T-helper 1 cell (primary cell): ENCODE measurements around the gene NIT1.
"Not testable (repeated sequence)": the region's sequence is repeated elsewhere in the genome, so short reads cannot be mapped to it uniquely, and the experiment has no call there.

Source experiments
- DNase-seq, 5 donors: peaks; one replicate each; pipeline ENCODE4 v3.0.0-alpha.2; 2012 to 2020

Gene NIT1

DNA sequence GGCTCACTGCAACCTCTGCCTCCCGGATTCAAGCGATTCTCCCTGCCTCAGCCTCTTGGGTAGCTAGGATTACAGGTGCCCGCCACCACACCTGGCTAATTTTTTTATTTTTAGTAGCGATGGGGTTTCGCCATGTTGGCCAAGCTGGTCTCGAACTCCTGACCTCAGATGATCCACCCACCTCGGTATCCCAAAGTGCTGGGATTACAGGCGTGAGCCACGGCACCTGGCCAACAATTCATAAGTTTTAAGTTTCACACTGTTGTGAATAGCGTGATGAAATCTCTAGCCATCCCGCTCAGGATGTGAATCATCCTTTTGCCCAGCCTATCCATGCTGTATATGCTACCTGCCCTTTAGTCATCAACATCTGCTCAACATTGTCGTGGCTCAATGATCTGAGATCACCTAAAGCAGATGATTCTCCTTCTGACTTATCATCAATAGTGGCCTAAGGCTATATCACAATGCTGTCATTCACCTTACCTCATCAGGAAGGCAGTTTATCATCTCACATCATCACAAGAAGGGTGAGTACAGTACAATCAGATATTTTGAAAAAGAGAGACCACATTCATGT, 2.7 kb upstream of the NIT1 start:
- DNase-seq, result peak in 1 of 5 donors; percentile 80

- DNase-seq, result not testable (repeated sequence)
Observed at GRCh38 chr1:161115961-161116360, 1.9 kb upstream of the NIT1 start.

DNA sequence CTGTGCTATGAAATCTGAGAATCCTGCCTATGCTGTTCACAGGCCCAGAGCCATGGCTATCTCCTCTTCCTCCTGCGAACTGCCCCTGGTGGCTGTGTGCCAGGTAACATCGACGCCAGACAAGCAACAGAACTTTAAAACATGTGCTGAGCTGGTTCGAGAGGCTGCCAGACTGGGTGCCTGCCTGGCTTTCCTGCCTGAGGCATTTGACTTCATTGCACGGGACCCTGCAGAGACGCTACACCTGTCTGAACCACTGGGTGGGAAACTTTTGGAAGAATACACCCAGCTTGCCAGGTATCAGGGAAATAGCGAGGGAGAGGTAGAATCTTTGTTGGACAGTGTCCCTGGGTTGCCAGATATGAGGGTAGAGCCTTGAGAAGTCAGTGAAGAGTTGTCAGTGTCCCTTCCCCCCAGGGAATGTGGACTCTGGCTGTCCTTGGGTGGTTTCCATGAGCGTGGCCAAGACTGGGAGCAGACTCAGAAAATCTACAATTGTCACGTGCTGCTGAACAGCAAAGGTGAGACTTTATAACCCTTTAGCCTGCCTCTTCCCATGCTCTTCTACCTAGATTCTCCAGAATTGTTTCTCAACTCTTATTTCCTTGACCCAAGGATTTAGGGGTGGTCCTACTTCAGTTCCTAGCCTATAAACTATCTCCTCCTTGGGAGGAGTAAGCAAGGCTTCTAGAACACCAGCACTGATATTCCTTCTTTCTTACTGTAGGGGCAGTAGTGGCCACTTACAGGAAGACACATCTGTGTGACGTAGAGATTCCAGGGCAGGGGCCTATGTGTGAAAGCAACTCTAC, 1.4 kb downstream of the NIT1 start:
- DNase-seq, result peak; percentile 30 to 79 (median 53)

- DNase-seq, result no peak
Observed at GRCh38 chr1:161121042-161121650, 3.2 kb downstream of the NIT1 start.

DNA sequence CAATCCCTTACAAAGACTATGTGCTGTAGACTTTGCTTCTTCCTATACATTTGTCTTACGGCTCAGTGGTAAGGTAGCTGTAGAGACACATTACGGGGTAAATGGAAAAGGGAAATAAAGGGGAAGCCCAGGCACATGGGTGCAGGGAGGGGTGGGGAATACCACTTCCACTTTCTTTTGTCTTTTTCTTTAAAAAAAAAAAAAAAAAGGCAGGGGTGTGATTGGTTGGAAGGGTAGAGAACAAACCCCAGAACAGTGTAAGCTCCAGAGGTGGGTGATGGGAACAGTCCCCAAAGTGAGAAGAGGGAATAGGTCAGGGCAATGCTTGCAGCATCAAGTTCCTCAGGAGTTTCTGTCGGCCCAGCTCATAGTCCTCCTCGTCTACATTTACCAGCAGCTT, 3.9 kb downstream of the NIT1 start:
- DNase-seq, result no peak

GRCh38 chr1:161122967-161123366, 5.1 kb downstream of the NIT1 start:
- DNase-seq, result no peak

- no peak for DNase-seq
Observed at GRCh38 chr1:161127649-161128048, 9.7 kb downstream of the NIT1 start.

- DNase-seq, result no peak
Observed at GRCh38 chr1:161128591-161129420, 10.9 kb downstream of the NIT1 start.

DNA sequence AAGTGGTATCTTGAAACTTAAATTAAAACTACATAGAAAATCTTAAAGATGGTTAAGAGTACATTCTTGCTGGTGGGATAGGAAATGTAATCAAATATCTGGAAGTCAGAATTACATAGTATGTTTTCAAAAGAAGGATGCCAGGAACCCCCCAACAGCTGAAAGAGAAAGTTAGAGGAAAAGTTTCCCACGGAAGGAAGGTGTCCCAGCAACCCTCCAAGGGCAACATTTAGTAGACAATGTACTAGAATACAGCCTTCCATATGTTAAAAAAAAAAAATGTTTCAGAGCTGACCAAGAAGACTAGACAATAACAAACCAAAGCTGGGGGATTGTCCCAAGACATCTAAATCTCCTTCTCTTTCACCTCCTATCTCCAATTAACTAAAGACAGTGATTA, 12.4 kb downstream of the NIT1 start:
- DNase-seq, result no peak

DNA sequence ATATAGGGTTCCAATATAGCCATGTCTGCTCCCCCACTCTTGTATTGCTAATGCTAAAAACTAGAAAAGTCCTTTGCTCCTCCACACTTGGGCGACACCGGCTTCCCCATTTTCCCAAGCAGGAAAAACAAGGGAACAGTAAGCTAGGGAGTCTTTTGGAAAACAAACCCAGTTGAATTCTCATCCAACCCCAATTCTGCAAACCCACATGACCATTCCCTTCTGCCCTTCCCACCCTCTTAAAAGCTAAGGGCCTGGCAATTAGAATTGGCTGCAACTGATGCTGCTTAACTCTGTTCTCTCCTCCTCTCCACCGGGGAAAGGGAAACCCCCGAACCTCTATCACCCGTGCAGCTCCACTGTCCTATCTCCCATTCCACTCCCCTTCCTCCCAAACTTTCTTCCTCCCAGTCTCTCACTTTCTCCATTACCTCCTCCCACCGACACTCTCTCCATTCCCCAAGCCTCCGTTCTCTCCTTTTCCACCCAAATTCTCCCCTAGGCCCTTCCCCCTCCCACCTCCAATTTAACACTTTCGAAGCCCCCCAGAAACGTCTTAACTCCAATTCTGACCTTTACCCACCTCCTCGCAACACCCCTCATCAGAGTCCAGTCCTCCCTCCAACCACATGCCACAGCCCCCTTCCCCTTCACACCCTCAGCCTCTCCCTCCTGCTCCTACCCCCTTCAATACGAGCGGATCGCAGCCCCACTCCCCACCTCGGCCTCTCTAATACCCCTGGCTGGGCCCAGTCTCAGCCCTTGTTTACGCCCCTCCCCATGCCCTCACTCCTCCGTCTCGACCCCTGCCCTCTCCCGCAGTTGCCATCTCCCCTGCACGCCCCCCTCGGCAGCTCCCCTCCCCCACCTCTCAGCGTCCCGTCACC, 13.9 kb downstream of the NIT1 start:
- DNase-seq, result peak in 1 of 5 donors; percentile 13

- DNase-seq, result peak; percentile 83 to 96 (median 87)
Observed at GRCh38 chr1:161132410-161133219, 14.7 kb downstream of the NIT1 start, which contains the start of gene DEDD. Gene DEDD (minus strand): TSS chr1:161132667. CDS start chr1:161124462, 8,205 bp downstream.

DNA sequence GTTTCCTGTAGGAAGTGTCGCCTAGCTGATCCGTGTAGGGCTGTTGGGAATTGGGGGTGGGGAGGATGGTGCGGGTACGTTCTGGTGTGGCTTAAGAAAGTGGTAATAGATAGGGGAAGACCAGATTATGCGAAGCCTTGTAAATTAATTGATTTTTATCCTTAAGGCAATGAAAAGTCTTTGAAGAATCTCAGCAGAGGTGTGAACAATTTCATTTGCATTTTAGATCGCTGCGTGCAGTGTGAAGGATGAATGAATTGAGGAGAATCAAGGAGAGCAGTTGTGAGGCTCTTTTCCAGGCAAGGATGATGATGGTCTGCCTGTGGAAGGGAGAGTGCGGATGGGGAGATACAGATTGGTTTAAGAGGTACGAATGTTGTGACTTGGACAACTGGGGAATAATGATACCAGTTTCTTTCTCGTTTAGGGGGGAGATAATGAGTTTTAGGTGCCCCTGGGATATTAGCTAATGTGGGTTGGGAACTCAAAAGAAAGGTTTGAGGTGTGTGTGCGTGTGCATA, 15.4 kb downstream of the NIT1 start:
- DNase-seq, result no peak

DNA sequence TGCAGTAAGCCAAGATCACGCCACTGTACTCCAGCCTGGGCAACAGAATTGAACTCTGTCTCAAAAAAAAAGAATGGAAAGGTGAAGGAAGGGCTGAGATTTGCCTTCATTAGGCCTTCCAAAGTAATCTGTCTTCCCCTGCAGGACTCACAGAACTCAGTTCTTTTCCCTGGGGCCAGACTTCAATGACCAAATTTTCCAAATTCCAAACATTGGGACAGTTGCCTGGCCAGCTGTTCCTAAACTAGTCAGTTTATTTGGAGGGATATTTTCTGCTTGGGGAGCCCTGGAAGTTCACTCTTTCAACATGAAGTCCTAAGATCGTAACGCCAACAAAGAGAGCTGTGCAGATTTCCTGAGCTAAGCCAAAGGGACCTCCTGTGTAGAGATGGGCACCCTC, 20.0 kb downstream of the NIT1 start:
- no peak for DNase-seq

DNA sequence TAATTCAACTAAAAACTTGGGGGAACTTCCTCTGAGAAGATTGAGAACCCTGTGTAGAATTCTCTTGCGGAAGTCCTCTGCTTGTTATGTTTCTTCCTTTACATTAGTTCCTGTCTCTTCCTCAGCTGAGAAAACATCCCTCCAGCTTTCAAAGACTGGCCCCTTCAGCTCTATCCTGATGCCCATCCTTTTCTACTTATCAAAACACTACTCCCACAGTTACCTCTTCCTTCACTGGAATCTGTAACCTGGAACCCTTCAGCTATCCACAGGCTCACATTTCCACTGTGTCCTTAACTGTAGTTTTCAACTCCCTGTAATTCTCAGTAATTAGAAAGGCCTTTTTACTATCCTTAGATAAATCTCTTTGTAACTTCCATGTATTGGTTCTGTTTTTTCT, 20.5 kb downstream of the NIT1 start:
- no peak for DNase-seq

- peak in 3 of 5 donors; percentile 18 to 39 (median 27) for DNase-seq
Observed at GRCh38 chr1:161139766-161140165, 21.9 kb downstream of the NIT1 start.

- no peak for DNase-seq
Observed at GRCh38 chr1:161140755-161141400, 23.0 kb downstream of the NIT1 start.

GRCh38 chr1:161145832-161146231, 27.9 kb downstream of the NIT1 start:
- no peak for DNase-seq

- no peak for DNase-seq
Observed at GRCh38 chr1:161153176-161153575, 35.3 kb downstream of the NIT1 start.

GRCh38 chr1:161153682-161154337, 35.9 kb downstream of the NIT1 start, which contains the start of gene UFC1:
Gene UFC1 (plus strand): TSS chr1:161153978. CDS start chr1:161153998, 20 bp downstream.
- peak; percentile 64 to 92 (median 75) for DNase-seq
